HG03095 (cell line): ENCODE results near the gene SPTLC1.
"Not testable (repeated sequence)": the region's sequence is repeated elsewhere in the genome, so short reads cannot be mapped to it uniquely, and the experiment has no call there.

Source experiments
- ATAC-seq: cut with Tn5 transposase; IDR thresholded peaks from one replicate; pipeline ENCODE4 v1.9.1; 2021; ENCODE audit warnings: moderate library complexity; ENCODE audit not compliant: unreplicated experiment

SPTLC1 gene

GRCh38 chr9:92141144-92142129, 26.2 kb upstream of the SPTLC1 start:
- no peak for ATAC-seq

GRCh38 chr9:92140754-92141143, 25.5 kb upstream of the SPTLC1 start:
- ATAC-seq, result no peak

GRCh38 chr9:92140074-92140753, 25.0 kb upstream of the SPTLC1 start:
- peak; percentile 64 for ATAC-seq

GRCh38 chr9:92138960-92139540, 23.8 kb upstream of the SPTLC1 start:
- ATAC-seq, result not testable (repeated sequence)

- ATAC-seq, result no peak
Observed at GRCh38 chr9:92138157-92138959, 23.1 kb upstream of the SPTLC1 start.

- ATAC-seq, result no peak
Observed at GRCh38 chr9:92136184-92136858, 21.1 kb upstream of the SPTLC1 start.

- no peak for ATAC-seq
Observed at GRCh38 chr9:92135576-92135975, 20.4 kb upstream of the SPTLC1 start.

- no peak for ATAC-seq
Observed at GRCh38 chr9:92133949-92134604, 18.9 kb upstream of the SPTLC1 start.

- not testable (repeated sequence) for ATAC-seq
Observed at GRCh38 chr9:92132913-92133312, 17.7 kb upstream of the SPTLC1 start.

- no peak for ATAC-seq
Observed at GRCh38 chr9:92132501-92132900, 17.3 kb upstream of the SPTLC1 start.

- no peak for ATAC-seq
Observed at GRCh38 chr9:92122800-92123199, 7.6 kb upstream of the SPTLC1 start.

- ATAC-seq, result no peak
Observed at GRCh38 chr9:92122061-92122460, 6.8 kb upstream of the SPTLC1 start.

- no peak for ATAC-seq
Observed at GRCh38 chr9:92121265-92121664, 6.1 kb upstream of the SPTLC1 start.

- no peak for ATAC-seq
Observed at GRCh38 chr9:92120138-92120537, 4.9 kb upstream of the SPTLC1 start.

GRCh38 chr9:92119586-92119985, 4.4 kb upstream of the SPTLC1 start:
- no peak for ATAC-seq

- no peak for ATAC-seq
Observed at GRCh38 chr9:92108122-92108521, 7.1 kb downstream of the SPTLC1 start.

- not testable (repeated sequence) for ATAC-seq
Observed at GRCh38 chr9:92105446-92106225, 9.6 kb downstream of the SPTLC1 start.

- ATAC-seq, result not testable (repeated sequence)
Observed at GRCh38 chr9:92103601-92104000, 11.6 kb downstream of the SPTLC1 start.
